Parathyroid adenoma (tissue), 2 donors: ENCODE results near the gene QSOX1.

Experiments used
- H2AFZ ChIP-seq: fragments of 300-600 bp; sonication (generic); one replicate; pipeline ENCODE4 v1.7.0; 2017; ENCODE audit warnings: antibody characterized with exemption, mild to moderate bottlenecking
- H3K27ac ChIP-seq: fragments of 300-600 bp; sonication (generic); one replicate; pipeline ENCODE4 v1.7.0; 2017
- H3K27me3 ChIP-seq: fragments of 300-600 bp; sonication (generic); one replicate; pipeline ENCODE4 v1.7.0; 2017; ENCODE audit warnings: low read length; ENCODE audit not compliant: control insufficient read depth, insufficient read depth
- H3K36me3 ChIP-seq: fragments of 300-600 bp; sonication (generic); one replicate; pipeline ENCODE4 v1.7.0; 2017; ENCODE audit warnings: low read length; ENCODE audit not compliant: control insufficient read depth, insufficient read depth
- H3K4me1 ChIP-seq: fragments of 300-600 bp; sonication (generic); one replicate; pipeline ENCODE4 v1.7.0; 2017; ENCODE audit warnings: control low read depth
- H3K4me2 ChIP-seq: fragments of 300-600 bp; sonication (generic); one replicate; pipeline ENCODE4 v1.7.0; 2017; ENCODE audit warnings: low read length
- H3K4me3 ChIP-seq: fragments of 300-600 bp; sonication (generic); one replicate; pipeline ENCODE4 v1.7.0; 2017; ENCODE audit warnings: low read depth, low read length
- H3K79me2 ChIP-seq: fragments of 300-600 bp; sonication (generic); one replicate; pipeline ENCODE4 v1.7.0; 2017; ENCODE audit warnings: control low read depth
- H3K9ac ChIP-seq: fragments of 300-600 bp; sonication (generic); one replicate; pipeline ENCODE4 v1.7.0; 2017; ENCODE audit warnings: mild to moderate bottlenecking
- H3K9me3 ChIP-seq: fragments of 300-600 bp; sonication (generic); one replicate; pipeline ENCODE4 v1.7.0; 2017; ENCODE audit warnings: low read length; ENCODE audit not compliant: control insufficient read depth
- TF ChIP-seq, protein P1 (sequence below): fragments of 300-600 bp; sonication (generic); IDR thresholded peaks from one replicate; pipeline ENCODE4 v1.7.0; 2017; ENCODE audit warnings: antibody characterized with exemption, mild to moderate bottlenecking
- donor health status: primary hyperparathyroidism.

Gene QSOX1

GRCh38 chr1:180170546-180171151, 16.0 kb downstream of the QSOX1 start:
- Histone ChIP-seq H3K9me3 (no peaks in the 10 kb centered on the region), H3K79me2 (no peaks in the 10 kb centered on the region), H3K27ac (no peak overlapping the region), H3K4me3 (no peak overlapping the region), H3K9ac (no peak overlapping the region), H3K4me1 (no peaks in the 10 kb centered on the region), H3K36me3 (no peaks in the 10 kb centered on the region), H2AFZ (no peak overlapping the region), H3K27me3 (no peaks in the 10 kb centered on the region), H3K4me2 (no peak overlapping the region)
- TF ChIP-seq, protein P1, sequence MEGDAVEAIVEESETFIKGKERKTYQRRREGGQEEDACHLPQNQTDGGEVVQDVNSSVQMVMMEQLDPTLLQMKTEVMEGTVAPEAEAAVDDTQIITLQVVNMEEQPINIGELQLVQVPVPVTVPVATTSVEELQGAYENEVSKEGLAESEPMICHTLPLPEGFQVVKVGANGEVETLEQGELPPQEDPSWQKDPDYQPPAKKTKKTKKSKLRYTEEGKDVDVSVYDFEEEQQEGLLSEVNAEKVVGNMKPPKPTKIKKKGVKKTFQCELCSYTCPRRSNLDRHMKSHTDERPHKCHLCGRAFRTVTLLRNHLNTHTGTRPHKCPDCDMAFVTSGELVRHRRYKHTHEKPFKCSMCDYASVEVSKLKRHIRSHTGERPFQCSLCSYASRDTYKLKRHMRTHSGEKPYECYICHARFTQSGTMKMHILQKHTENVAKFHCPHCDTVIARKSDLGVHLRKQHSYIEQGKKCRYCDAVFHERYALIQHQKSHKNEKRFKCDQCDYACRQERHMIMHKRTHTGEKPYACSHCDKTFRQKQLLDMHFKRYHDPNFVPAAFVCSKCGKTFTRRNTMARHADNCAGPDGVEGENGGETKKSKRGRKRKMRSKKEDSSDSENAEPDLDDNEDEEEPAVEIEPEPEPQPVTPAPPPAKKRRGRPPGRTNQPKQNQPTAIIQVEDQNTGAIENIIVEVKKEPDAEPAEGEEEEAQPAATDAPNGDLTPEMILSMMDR = no peak

DNA sequence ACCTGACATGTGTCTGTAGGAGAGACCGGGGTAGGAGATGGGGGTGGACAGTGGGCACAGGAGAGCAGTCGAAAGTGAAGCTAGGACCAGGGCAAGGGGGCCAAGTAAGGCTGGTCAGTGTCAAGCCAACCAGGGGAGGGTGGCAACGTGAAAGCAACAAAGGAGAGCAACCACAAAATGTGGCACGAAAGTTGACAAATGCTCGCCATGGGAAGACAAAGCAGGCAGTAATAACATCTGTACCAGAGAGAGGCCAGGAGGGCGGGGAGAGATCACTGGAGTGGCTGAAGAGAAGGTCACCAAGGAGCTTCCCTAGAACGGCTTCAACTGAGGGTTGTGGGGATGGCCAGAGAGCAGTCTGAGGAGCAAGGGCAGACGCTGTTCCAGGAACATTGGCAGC, 17.0 kb downstream of the QSOX1 start:
- Histone ChIP-seq H3K79me2 (no peaks in the 10 kb centered on the region), H2AFZ (no peak overlapping the region), H3K36me3 (no peaks in the 10 kb centered on the region), H3K9ac (no peak overlapping the region), H3K4me3 (no peak overlapping the region), H3K4me1 (no peaks in the 10 kb centered on the region), H3K9me3 (no peaks in the 10 kb centered on the region), H3K27ac (no peak overlapping the region), H3K4me2 (no peak overlapping the region), H3K27me3 (no peaks in the 10 kb centered on the region)
- TF ChIP-seq, protein P1 = no peak

GRCh38 chr1:180173451-180173850, 18.8 kb downstream of the QSOX1 start:
- Histone ChIP-seq H3K9ac (no peak overlapping the region), H3K4me3 (no peak overlapping the region), H3K79me2 (no peaks in the 10 kb centered on the region), H3K27me3 (no peaks in the 10 kb centered on the region), H2AFZ (no peak overlapping the region), H3K4me2 (no peak overlapping the region), H3K27ac (no peak overlapping the region), H3K4me1 (no peaks in the 10 kb centered on the region), H3K9me3 (no peaks in the 10 kb centered on the region), H3K36me3 (no peaks in the 10 kb centered on the region)
- TF ChIP-seq, protein P1 = no peak

DNA sequence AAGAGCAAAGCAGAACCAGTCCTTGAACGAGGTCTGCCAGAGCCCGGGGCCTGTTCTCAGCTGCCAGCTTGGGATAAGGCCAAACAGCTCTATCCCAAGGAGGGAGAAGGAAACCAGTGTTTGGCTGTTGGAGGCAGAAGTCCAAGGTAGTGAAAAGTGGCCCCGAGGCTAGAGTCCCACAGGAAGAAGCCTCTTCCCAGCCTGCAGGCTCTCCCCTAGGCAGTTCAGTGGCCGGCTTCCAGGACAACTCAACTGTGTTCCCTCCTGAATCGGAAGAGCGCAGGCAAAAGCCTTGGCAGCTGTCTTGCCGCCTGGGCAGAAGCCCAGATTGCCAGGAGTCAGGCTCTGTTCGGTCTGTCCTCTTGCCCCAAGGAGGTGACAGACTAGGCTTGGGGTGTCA, 19.3 kb downstream of the QSOX1 start:
- no peak overlapping the region for H2AFZ ChIP-seq
- H3K36me3 ChIP-seq = no peaks in the 10 kb centered on the region
- H3K79me2 ChIP-seq = no peaks in the 10 kb centered on the region
- H3K9ac ChIP-seq = no peak overlapping the region
- H3K27me3 ChIP-seq = no peaks in the 10 kb centered on the region
- H3K4me2 ChIP-seq = no peak overlapping the region
- TF ChIP-seq, protein P1 = no peak
- no peaks in the 10 kb centered on the region for H3K9me3 ChIP-seq
- no peak overlapping the region for H3K27ac ChIP-seq
- H3K4me3 ChIP-seq = no peak overlapping the region
- no peaks in the 10 kb centered on the region for H3K4me1 ChIP-seq

GRCh38 chr1:180175291-180175690, 20.6 kb downstream of the QSOX1 start:
- H3K27ac ChIP-seq = no peak overlapping the region
- H3K79me2 ChIP-seq = no peaks in the 10 kb centered on the region
- H3K9me3 ChIP-seq = no peaks in the 10 kb centered on the region
- H3K4me3 ChIP-seq = no peak overlapping the region
- TF ChIP-seq, protein P1 = no peak
- no peak overlapping the region for H3K4me2 ChIP-seq
- no peak overlapping the region for H2AFZ ChIP-seq
- H3K9ac ChIP-seq = no peak overlapping the region
- H3K4me1 ChIP-seq = no peaks in the 10 kb centered on the region
- no peaks in the 10 kb centered on the region for H3K27me3 ChIP-seq
- no peaks in the 10 kb centered on the region for H3K36me3 ChIP-seq
